Nephron (organoid): ENCODE results near the gene GRIK3.

Experiments
- H3K27ac Mint-ChIP-seq, 3 experiments: 2 replicates each; pipeline ENCODE4 v1.8.0; 2020; ENCODE audit warnings: mixed read lengths in 3 of 3, mild to moderate bottlenecking in 2 of 3, moderate library complexity in 1 of 3
- H3K27me3 Mint-ChIP-seq: 2 replicates; pipeline ENCODE4 v1.8.0; 2021; ENCODE audit warnings: low read depth, mild to moderate bottlenecking, moderate library complexity, mixed read lengths
- H3K36me3 Mint-ChIP-seq: 2 replicates; pipeline ENCODE4 v1.8.0; 2020; ENCODE audit warnings: low read depth, mixed read lengths
- H3K4me1 Mint-ChIP-seq: 2 replicates; pipeline ENCODE4 v1.8.0; 2020; ENCODE audit warnings: mixed read lengths
- H3K4me3 Mint-ChIP-seq, 3 experiments: 2 replicates each; pipeline ENCODE4 v1.8.0; 2020; ENCODE audit warnings: mild to moderate bottlenecking in 3 of 3, mixed read lengths in 3 of 3, moderate library complexity in 2 of 3
- H3K9me3 Mint-ChIP-seq: 2 replicates; pipeline ENCODE4 v1.8.0; 2020; ENCODE audit warnings: mixed read lengths
- CTCF ChIP-seq, 3 experiments: fragments of 200-600 bp; sonication (generic); IDR thresholded peaks; one replicate each; pipeline ENCODE4 v1.5.0; 2021; ENCODE audit warnings: antibody characterized with exemption in 3 of 3; ENCODE audit not compliant: unreplicated experiment in 3 of 3

Gene GRIK3

GRCh38 chr1:36876990-36877389, 157.3 kb downstream of the GRIK3 start:
- Mint-ChIP-seq H3K27ac (no peak overlapping the region), H3K4me1 (no peaks in the 10 kb centered on the region), H3K9me3 (no peaks in the 10 kb centered on the region), H3K27me3 (peaks cover 54% of the 10 kb centered on the region), H3K36me3 (no peaks in the 10 kb centered on the region), H3K4me3 (no peak overlapping the region)
- TF ChIP-seq CTCF (IDR thresholded peaks at IDR 0.05; ENCODE audit: unreplicated experiment in 3 of 3) = no peak

GRCh38 chr1:36874271-36875060, 159.8 kb downstream of the GRIK3 start:
- H3K4me3 Mint-ChIP-seq = no peak overlapping the region
- H3K27ac Mint-ChIP-seq = no peak overlapping the region
- TF ChIP-seq CTCF (IDR thresholded peaks at IDR 0.05; ENCODE audit: unreplicated experiment in 3 of 3) = no peak
- no peaks in the 10 kb centered on the region for H3K4me1 Mint-ChIP-seq
- no peaks in the 10 kb centered on the region for H3K36me3 Mint-ChIP-seq
- H3K9me3 Mint-ChIP-seq = no peaks in the 10 kb centered on the region
- H3K27me3 Mint-ChIP-seq = peaks cover 61% of the 10 kb centered on the region

GRCh38 chr1:36872858-36873257, 161.5 kb downstream of the GRIK3 start:
- Mint-ChIP-seq H3K4me1 (peaks cover 9% of the 10 kb centered on the region), H3K27me3 (peaks cover 48% of the 10 kb centered on the region), H3K9me3 (no peaks in the 10 kb centered on the region), H3K27ac (no peak overlapping the region), H3K36me3 (no peaks in the 10 kb centered on the region), H3K4me3 (no peak overlapping the region)
- TF ChIP-seq CTCF (IDR thresholded peaks at IDR 0.05; ENCODE audit: unreplicated experiment in 3 of 3) = no peak

- Mint-ChIP-seq H3K27me3 (peaks cover 43% of the 10 kb centered on the region), H3K9me3 (no peaks in the 10 kb centered on the region), H3K36me3 (no peaks in the 10 kb centered on the region), H3K4me3 (no peak overlapping the region), H3K27ac (no peak overlapping the region), H3K4me1 (peaks cover 9% of the 10 kb centered on the region)
- TF ChIP-seq CTCF (IDR thresholded peaks at IDR 0.05; ENCODE audit: unreplicated experiment in 3 of 3) = no peak
These were observed 162.1 kb downstream of the GRIK3 start for GRCh38 chr1:36872126-36872754.

- no peak for TF ChIP-seq CTCF (IDR thresholded peaks at IDR 0.05; ENCODE audit: unreplicated experiment in 3 of 3)
- H3K4me3 Mint-ChIP-seq = no peak overlapping the region
- peaks cover 41% of the 10 kb centered on the region for H3K27me3 Mint-ChIP-seq
- no peaks in the 10 kb centered on the region for H3K9me3 Mint-ChIP-seq
- peaks cover 9% of the 10 kb centered on the region for H3K4me1 Mint-ChIP-seq
- H3K36me3 Mint-ChIP-seq = no peaks in the 10 kb centered on the region
- no peak overlapping the region for H3K27ac Mint-ChIP-seq
These were observed 163.0 kb downstream of the GRIK3 start for GRCh38 chr1:36871146-36871971.
